K562 (cell line): ENCODE measurements around the gene FMOD. TPM values are rescaled to one million over a fixed set of nuclear protein-coding genes. Genes with fewer than 3 reads are reported as not detected.
A peak's percentile ranks its signal among the peaks of the same experiment; 100 is the strongest.

Experiments used
- BHLHE40 ChIP-seq: IDR thresholded peaks from 2 replicates; pipeline ENCODE4 v1.6.1; 2011; ENCODE audit warnings: low read length, improper control_type of control experiment
- FOXA1 ChIP-seq: fragments of 450-650 bp; IDR thresholded peaks from 2 replicates; pipeline ENCODE4 v1.6.1; 2016; ENCODE audit warnings: mild to moderate bottlenecking, borderline replicate concordance
- HDAC1 ChIP-seq, 2 experiments: fragments of 450-650 bp; IDR thresholded peaks; 2 replicates each; pipeline ENCODE4 v1.6.1; 2016 to 2017; ENCODE audit warnings: inconsistent platforms in 1 of 2, mild to moderate bottlenecking in 1 of 2, moderate library complexity in 1 of 2
- MBD1 ChIP-seq: fragments of 250-450 bp; sonication (Bioruptor Pico); IDR thresholded peaks from 2 replicates; pipeline ENCODE4 v1.8.0; 2022; ENCODE audit warnings: inconsistent platforms
- POLR2AphosphoS5 ChIP-seq: IDR thresholded peaks from 2 replicates; pipeline ENCODE4 v1.6.1; 2011; ENCODE audit warnings: mild to moderate bottlenecking, low read depth, low read length, moderate library complexity; ENCODE audit not compliant: control insufficient read depth, insufficient read depth
- RUNX1 ChIP-seq: sonication (generic); IDR thresholded peaks from 2 replicates; pipeline ENCODE4 v1.6.1; 2016; ENCODE audit warnings: antibody characterized with exemption, low read depth
- SMC3 ChIP-seq: conservative IDR thresholded peaks from 2 replicates; pipeline ENCODE4 v1.6.1; 2011; ENCODE audit warnings: low read depth, low read length, improper control_type of control experiment; ENCODE audit not compliant: insufficient read depth
- TAF1 ChIP-seq: IDR thresholded peaks from 2 replicates; pipeline ENCODE4 v1.6.1; 2011; ENCODE audit warnings: mild to moderate bottlenecking, low read length, moderate library complexity; ENCODE audit not compliant: insufficient read depth, control insufficient read depth, severe bottlenecking; ENCODE audit errors: extremely low read depth
- WHSC1 ChIP-seq: IDR thresholded peaks from one replicate; pipeline ENCODE4 v1.6.1; 2012; ENCODE audit warnings: low read length, control low read depth, inconsistent platforms
- ZC3H11A ChIP-seq: IDR thresholded peaks from 2 replicates; pipeline ENCODE4 v1.6.1; 2012; ENCODE audit warnings: low read depth, low read length, improper control_type of control experiment
- ZNF263 ChIP-seq: sonication (generic); formaldehyde crosslinking; IDR thresholded peaks from 2 replicates; pipeline ENCODE4 v1.8.0; 2022; ENCODE audit warnings: mild to moderate bottlenecking, missing genetic modification reagents, borderline replicate concordance
- polyA plus RNA-seq, 8 experiments: library from polyadenylated mRNA; depleted of rRNA in 4 of 8; stranded (reverse) in 5 of 8; unstranded in 3 of 8; fragments of >200 nt; fragmentation: Nextera tagmentation in 2 of 8; fragmentation: Illumina TruSeq in 1 of 8; extraction: Ambion mirVana in 2 of 8; extraction: Trizol in 1 of 8; gene quantifications; 2 replicates each; pipeline versions ENCODE4 v1.2.1 to v1.2.3, GENCODE V29; 2011 to 2014; ENCODE audit warnings: inconsistent platforms in 1 of 8, missing spikeins in 1 of 8
- total RNA-seq, 7 experiments: library from RNA; depleted of rRNA in 6 of 7; stranded (reverse); fragments of >200 nt in 6 of 7; fragmentation: Illumina TruSeq in 2 of 7; extraction: Trizol in 2 of 7; gene quantifications; 2 replicates each; pipeline versions ENCODE4 v1.2.1 to v1.2.3, GENCODE V29; 2011 to 2021; ENCODE audit warnings: low replicate concordance in 1 of 7
- TF ChIP-seq, protein P1 (sequence below): fragments of 450-650 bp; IDR thresholded peaks from 2 replicates; pipeline ENCODE4 v1.6.1; 2016; ENCODE audit warnings: borderline replicate concordance
- TF ChIP-seq, protein P2 (sequence below): fragments of 150-350 bp; IDR thresholded peaks from 2 replicates; pipeline ENCODE4 v1.6.1; 2014; ENCODE audit warnings: low read depth, mild to moderate bottlenecking, low read length, borderline replicate concordance
- TF ChIP-seq, protein P3 (sequence below): fragments of 450-650 bp; formaldehyde crosslinking; IDR thresholded peaks from 2 replicates; pipeline ENCODE4 v1.4.0; 2020; ENCODE audit warnings: mild to moderate bottlenecking, moderate library complexity
- TF ChIP-seq, protein P4 (sequence below): fragments of 250-450 bp; sonication (Bioruptor Pico); IDR thresholded peaks from 2 replicates; pipeline ENCODE4 v1.5.0; 2022; ENCODE audit warnings: mild to moderate bottlenecking

The FMOD gene
- total and polyA plus RNA-seq, 9 of the 15 experiments (the other 6 are each of a cell fraction or from before 2014, with no cell fraction given) = 0.03 to 0.13 (median 0.03) TPM; not detected in 6

DNA sequence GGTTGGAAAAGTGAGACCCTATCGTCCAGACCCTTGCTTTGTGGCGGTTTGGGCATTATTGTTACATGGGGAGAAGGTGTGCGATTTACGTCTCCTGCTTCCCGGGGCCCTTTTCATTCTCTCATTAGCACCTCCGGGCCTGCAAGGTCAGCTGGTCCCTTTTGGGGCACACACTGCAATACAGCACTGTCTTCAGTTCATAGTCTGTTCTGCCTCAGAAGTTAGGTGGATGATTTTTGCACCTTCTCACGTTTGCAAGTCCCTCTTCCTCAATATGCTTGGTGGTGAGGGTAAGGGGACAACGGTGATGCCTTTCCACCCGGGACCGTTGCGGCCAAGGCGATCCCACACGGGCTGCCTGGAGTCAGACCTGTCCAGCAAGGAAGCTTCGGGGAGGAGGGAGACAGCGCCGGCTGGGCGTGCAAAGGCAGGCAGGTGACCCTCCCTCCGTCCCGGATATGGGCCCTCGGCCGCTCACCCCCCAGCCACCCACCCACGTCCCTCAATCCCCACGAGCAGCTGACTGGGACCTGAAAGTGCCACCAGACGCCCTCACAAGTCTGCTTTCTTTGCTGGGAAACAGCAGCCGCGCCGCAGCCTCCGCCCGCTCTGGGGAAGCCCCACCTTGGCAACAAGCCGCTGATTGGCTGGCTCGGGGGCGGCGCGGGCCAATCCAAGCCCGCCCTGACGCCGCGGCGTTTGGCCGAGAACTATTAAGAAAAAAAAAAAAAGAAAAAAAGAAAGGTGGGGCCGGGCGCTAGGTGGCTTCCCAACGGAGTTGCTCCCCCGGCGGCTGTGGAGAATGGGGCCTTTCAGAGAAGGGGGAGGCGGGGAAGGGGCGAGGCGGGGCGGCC lies 23.9 kb downstream of the FMOD start (continued):
- TF ChIP-seq, protein P1, sequence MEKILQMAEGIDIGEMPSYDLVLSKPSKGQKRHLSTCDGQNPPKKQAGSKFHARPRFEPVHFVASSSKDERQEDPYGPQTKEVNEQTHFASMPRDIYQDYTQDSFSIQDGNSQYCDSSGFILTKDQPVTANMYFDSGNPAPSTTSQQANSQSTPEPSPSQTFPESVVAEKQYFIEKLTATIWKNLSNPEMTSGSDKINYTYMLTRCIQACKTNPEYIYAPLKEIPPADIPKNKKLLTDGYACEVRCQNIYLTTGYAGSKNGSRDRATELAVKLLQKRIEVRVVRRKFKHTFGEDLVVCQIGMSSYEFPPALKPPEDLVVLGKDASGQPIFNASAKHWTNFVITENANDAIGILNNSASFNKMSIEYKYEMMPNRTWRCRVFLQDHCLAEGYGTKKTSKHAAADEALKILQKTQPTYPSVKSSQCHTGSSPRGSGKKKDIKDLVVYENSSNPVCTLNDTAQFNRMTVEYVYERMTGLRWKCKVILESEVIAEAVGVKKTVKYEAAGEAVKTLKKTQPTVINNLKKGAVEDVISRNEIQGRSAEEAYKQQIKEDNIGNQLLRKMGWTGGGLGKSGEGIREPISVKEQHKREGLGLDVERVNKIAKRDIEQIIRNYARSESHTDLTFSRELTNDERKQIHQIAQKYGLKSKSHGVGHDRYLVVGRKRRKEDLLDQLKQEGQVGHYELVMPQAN = no peak; the same call in 1 of the 2 replicates
- TF ChIP-seq WHSC1 (no peak), MBD1 (no peak), ZNF263 (peak; percentile 91), ZC3H11A (no peak), FOXA1 (no peak), TAF1 (peak; percentile 12), HDAC1 (IDR thresholded peaks at IDR 0.05) (peak in 1 of 2 experiments; percentile 34; a peak in 1 of 4 replicates), SMC3 (no peak), BHLHE40 (no peak), RUNX1 (no peak), POLR2AphosphoS5 (no peak)
- TF ChIP-seq, protein P2, sequence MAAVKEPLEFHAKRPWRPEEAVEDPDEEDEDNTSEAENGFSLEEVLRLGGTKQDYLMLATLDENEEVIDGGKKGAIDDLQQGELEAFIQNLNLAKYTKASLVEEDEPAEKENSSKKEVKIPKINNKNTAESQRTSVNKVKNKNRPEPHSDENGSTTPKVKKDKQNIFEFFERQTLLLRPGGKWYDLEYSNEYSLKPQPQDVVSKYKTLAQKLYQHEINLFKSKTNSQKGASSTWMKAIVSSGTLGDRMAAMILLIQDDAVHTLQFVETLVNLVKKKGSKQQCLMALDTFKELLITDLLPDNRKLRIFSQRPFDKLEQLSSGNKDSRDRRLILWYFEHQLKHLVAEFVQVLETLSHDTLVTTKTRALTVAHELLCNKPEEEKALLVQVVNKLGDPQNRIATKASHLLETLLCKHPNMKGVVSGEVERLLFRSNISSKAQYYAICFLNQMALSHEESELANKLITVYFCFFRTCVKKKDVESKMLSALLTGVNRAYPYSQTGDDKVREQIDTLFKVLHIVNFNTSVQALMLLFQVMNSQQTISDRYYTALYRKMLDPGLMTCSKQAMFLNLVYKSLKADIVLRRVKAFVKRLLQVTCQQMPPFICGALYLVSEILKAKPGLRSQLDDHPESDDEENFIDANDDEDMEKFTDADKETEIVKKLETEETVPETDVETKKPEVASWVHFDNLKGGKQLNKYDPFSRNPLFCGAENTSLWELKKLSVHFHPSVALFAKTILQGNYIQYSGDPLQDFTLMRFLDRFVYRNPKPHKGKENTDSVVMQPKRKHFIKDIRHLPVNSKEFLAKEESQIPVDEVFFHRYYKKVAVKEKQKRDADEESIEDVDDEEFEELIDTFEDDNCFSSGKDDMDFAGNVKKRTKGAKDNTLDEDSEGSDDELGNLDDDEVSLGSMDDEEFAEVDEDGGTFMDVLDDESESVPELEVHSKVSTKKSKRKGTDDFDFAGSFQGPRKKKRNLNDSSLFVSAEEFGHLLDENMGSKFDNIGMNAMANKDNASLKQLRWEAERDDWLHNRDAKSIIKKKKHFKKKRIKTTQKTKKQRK = no peak
- TF ChIP-seq, protein P3, sequence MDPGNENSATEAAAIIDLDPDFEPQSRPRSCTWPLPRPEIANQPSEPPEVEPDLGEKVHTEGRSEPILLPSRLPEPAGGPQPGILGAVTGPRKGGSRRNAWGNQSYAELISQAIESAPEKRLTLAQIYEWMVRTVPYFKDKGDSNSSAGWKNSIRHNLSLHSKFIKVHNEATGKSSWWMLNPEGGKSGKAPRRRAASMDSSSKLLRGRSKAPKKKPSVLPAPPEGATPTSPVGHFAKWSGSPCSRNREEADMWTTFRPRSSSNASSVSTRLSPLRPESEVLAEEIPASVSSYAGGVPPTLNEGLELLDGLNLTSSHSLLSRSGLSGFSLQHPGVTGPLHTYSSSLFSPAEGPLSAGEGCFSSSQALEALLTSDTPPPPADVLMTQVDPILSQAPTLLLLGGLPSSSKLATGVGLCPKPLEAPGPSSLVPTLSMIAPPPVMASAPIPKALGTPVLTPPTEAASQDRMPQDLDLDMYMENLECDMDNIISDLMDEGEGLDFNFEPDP (CRISPR knock-in tag) = no peak
- TF ChIP-seq, protein P4, sequence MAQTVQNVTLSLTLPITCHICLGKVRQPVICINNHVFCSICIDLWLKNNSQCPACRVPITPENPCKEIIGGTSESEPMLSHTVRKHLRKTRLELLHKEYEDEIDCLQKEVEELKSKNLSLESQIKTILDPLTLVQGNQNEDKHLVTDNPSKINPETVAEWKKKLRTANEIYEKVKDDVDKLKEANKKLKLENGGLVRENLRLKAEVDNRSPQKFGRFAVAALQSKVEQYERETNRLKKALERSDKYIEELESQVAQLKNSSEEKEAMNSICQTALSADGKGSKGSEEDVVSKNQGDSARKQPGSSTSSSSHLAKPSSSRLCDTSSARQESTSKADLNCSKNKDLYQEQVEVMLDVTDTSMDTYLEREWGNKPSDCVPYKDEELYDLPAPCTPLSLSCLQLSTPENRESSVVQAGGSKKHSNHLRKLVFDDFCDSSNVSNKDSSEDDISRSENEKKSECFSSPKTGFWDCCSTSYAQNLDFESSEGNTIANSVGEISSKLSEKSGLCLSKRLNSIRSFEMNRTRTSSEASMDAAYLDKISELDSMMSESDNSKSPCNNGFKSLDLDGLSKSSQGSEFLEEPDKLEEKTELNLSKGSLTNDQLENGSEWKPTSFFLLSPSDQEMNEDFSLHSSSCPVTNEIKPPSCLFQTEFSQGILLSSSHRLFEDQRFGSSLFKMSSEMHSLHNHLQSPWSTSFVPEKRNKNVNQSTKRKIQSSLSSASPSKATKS = no peak
